CD14-positive monocyte (primary cell): Measurements from ENCODE around the gene CYRIA. TPM values are rescaled to one million over a fixed set of nuclear protein-coding genes. Genes with fewer than 3 reads are reported as not detected.

Experiments
- DNase-seq, 3 donors: peaks; one replicate each; pipeline ENCODE4 v3.0.0-alpha.2; 2011 to 2022
- H2AFZ ChIP-seq: 2 replicates; pipeline ENCODE4 v1.6.0; 2012; ENCODE audit warnings: mild to moderate bottlenecking, low read depth, low read length, inconsistent platforms; ENCODE audit not compliant: insufficient read depth, poor library complexity, severe bottlenecking
- H3K27ac ChIP-seq, 2 donors: 1 replicate in 1 of 2; 2 replicates in 1 of 2; pipeline ENCODE4 v1.5.1; 2012 to 2013; ENCODE audit warnings: low read length in 2 of 2, control low read depth in 1 of 2, inconsistent platforms in 1 of 2, low read depth in 1 of 2, mild to moderate bottlenecking in 1 of 2
- H3K27me3 ChIP-seq, 2 donors: one replicate each; pipeline versions ENCODE4 v1.6.0 to v1.6.1; 2011 to 2013; ENCODE audit warnings: low read length in 2 of 2; ENCODE audit not compliant: control insufficient read depth in 2 of 2, insufficient read depth in 2 of 2
- H3K36me3 ChIP-seq, 2 donors: replicated peaks in 1 of 2; 1 replicate in 1 of 2; 2 replicates in 1 of 2; pipeline versions ENCODE4 v1.5.1 to v1.6.1; 2012 to 2013; ENCODE audit warnings: low read length in 2 of 2, control low read depth in 1 of 2, inconsistent platforms in 1 of 2, mild to moderate bottlenecking in 1 of 2; ENCODE audit not compliant: insufficient read depth in 2 of 2, control insufficient read depth in 1 of 2
- H3K4me1 ChIP-seq, 2 donors: 1 replicate in 1 of 2; 2 replicates in 1 of 2; pipeline versions ENCODE4 v1.5.1 to v1.6.1; 2012 to 2013; ENCODE audit warnings: low read length in 2 of 2, control low read depth in 1 of 2, inconsistent platforms in 1 of 2, mild to moderate bottlenecking in 1 of 2, moderate library complexity in 1 of 2; ENCODE audit not compliant: insufficient read depth in 2 of 2, control insufficient read depth in 1 of 2
- H3K4me2 ChIP-seq: replicated peaks from 2 replicates; pipeline ENCODE3; 2012; ENCODE audit warnings: low read length, moderate library complexity, mild to moderate bottlenecking; ENCODE audit not compliant: poor library complexity, severe bottlenecking; ENCODE audit errors: extremely low read depth
- H3K4me3 ChIP-seq, 3 experiments: fragments of 200-600 bp in 1 of 3; sonication (generic) in 1 of 3; replicated peaks in 1 of 3; 1 replicate in 2 of 3; 2 replicates in 1 of 3; pipeline ENCODE4 v1.5.1; 2011 to 2013; ENCODE audit warnings: low read length in 3 of 3, mild to moderate bottlenecking in 3 of 3, control low read depth in 2 of 3, low read depth in 2 of 3, inconsistent platforms in 1 of 3, moderate library complexity in 1 of 3
- H3K79me2 ChIP-seq: 2 replicates; pipeline ENCODE4 v1.6.0; 2012; ENCODE audit warnings: mild to moderate bottlenecking, control low read depth, inconsistent platforms, low read length, moderate library complexity; ENCODE audit not compliant: insufficient read depth
- H3K9ac ChIP-seq: 2 replicates; pipeline ENCODE4 v1.6.0; 2017; ENCODE audit warnings: low read length, mild to moderate bottlenecking; ENCODE audit not compliant: insufficient read depth, poor library complexity, severe bottlenecking
- H3K9me3 ChIP-seq, 2 donors: replicated peaks in 1 of 2; 1 replicate in 1 of 2; 2 replicates in 1 of 2; pipeline versions ENCODE4 v1.5.1 to v1.6.1; 2012 to 2013; ENCODE audit warnings: low read length in 2 of 2, control low read depth in 1 of 2; ENCODE audit not compliant: control insufficient read depth in 1 of 2, insufficient read depth in 1 of 2
- H4K20me1 ChIP-seq: 2 replicates; pipeline ENCODE4 v1.6.0; 2012; ENCODE audit warnings: mild to moderate bottlenecking, low read length, control low read depth, moderate library complexity; ENCODE audit not compliant: insufficient read depth
- H3K27ac Mint-ChIP-seq, 7 donors: one replicate each; pipeline ENCODE4 v1.8.0; 2020; ENCODE audit warnings: mild to moderate bottlenecking in 7 of 7, mixed read lengths in 7 of 7, moderate library complexity in 6 of 7, inconsistent platforms in 2 of 7
- H3K27me3 Mint-ChIP-seq, 3 donors: one replicate each; pipeline ENCODE4 v1.8.0; 2021 to 2022; ENCODE audit warnings: low read depth in 3 of 3, mild to moderate bottlenecking in 3 of 3, mixed read lengths in 3 of 3, moderate library complexity in 3 of 3, inconsistent platforms in 1 of 3
- H3K36me3 Mint-ChIP-seq, 2 donors: one replicate each; pipeline ENCODE4 v1.8.0; 2020; ENCODE audit warnings: mixed read lengths in 2 of 2, inconsistent platforms in 1 of 2, mild to moderate bottlenecking in 1 of 2
- H3K4me1 Mint-ChIP-seq: one replicate; pipeline ENCODE4 v1.8.0; 2020; ENCODE audit warnings: mild to moderate bottlenecking, mixed read lengths
- H3K4me3 Mint-ChIP-seq, 2 donors: one replicate each; pipeline ENCODE4 v1.8.0; 2020; ENCODE audit warnings: mild to moderate bottlenecking in 2 of 2, mixed read lengths in 2 of 2, moderate library complexity in 1 of 2
- H3K9me3 Mint-ChIP-seq, 7 donors: one replicate each; pipeline ENCODE4 v1.8.0; 2020 to 2022; ENCODE audit warnings: mixed read lengths in 7 of 7, mild to moderate bottlenecking in 6 of 7, moderate library complexity in 6 of 7, inconsistent platforms in 2 of 7
- CTCF ChIP-seq: fragments of 200-600 bp; IDR thresholded peaks from one replicate; pipeline ENCODE4 v1.8.0; 2022; ENCODE audit warnings: antibody characterized with exemption, mild to moderate bottlenecking
- WGBS: methylation state at CpG from one replicate; pipeline ENCODE4 v1.1.5; 2013; ENCODE audit warnings: missing lambda C conversion rate; ENCODE audit not compliant: insufficient coverage; 5-methylcytosine and 5-hydroxymethylcytosine counted together
- intact Hi-C, 2 donors: fragments of 100-400 bp; cut with micrococcal nuclease; formaldehyde crosslinking; loops; one replicate each; pipeline versions ENCODE4 v1.15.0 to v1.15.1; 2023
- polyA plus RNA-seq, 3 donors: library from polyadenylated mRNA; depleted of rRNA in 1 of 3; unstranded in 2 of 3; stranded (reverse) in 1 of 3; fragments of 300-500 nt in 2 of 3; fragments of >200 nt in 1 of 3; fragmentation: Illumina TruSeq in 2 of 3; gene quantifications; 1 replicate in 2 of 3; 2 replicates in 1 of 3; pipeline ENCODE4 v1.2.3, GENCODE V29; 2012 to 2021

Gene CYRIA
- polyA plus RNA-seq, 3 donors: 55.9 to 101 (median 72.4) TPM

- H3K4me1 ChIP-seq: peaks cover 100% of the 10 kb centered on the region in 2 donors
- no peaks in the 10 kb centered on the region for H3K9me3 ChIP-seq
- H3K27me3 Mint-ChIP-seq: peaks cover 0 to 5% (median 0%) of the 10 kb centered on the region in 3 donors
- peak overlapping the region; percentile 56 to 79 for H3K4me3 Mint-ChIP-seq
- WGBS: no CpG with 5 or more reads among the region's 3 CpGs
- peak; percentile 74 to 87 (median 80) for DNase-seq
- peaks cover 100% of the 10 kb centered on the region for H3K4me1 Mint-ChIP-seq
- no peak overlapping the region for H2AFZ ChIP-seq
- H3K36me3 ChIP-seq: peaks cover 2 to 35% of the 10 kb centered on the region in 2 donors
- H4K20me1 ChIP-seq: peaks cover 23% of the 10 kb centered on the region
- peaks cover 80 to 84% of the 10 kb centered on the region in 2 donors for H3K36me3 Mint-ChIP-seq
- intact Hi-C loops: loop anchor here (5.0 kb wide), 2 partner anchors 36 to 236 kb away; no protein-coding TSS in a partner anchor
- peaks cover 77% of the 10 kb centered on the region for H3K79me2 ChIP-seq
- peak overlapping the region; percentile 70 for H3K9ac ChIP-seq
- H3K4me3 ChIP-seq: peak overlapping the region in 1 of 3 experiments; percentile 53
- H3K4me2 ChIP-seq: peak overlapping the region; percentile 61
- H3K27me3 ChIP-seq: no peaks in the 10 kb centered on the region
- peaks cover 0 to 2% (median 0%) of the 10 kb centered on the region in 7 donors for H3K9me3 Mint-ChIP-seq
- peak overlapping the region; percentile 98 to 100 (median 99) for H3K27ac Mint-ChIP-seq
- TF ChIP-seq CTCF: no peak
- peak overlapping the region; percentile 91 to 98 for H3K27ac ChIP-seq
Measured at GRCh38 chr2:16626497-16626896, 39.1 kb downstream of the CYRIA start.

GRCh38 chr2:16625759-16626158, 39.9 kb downstream of the CYRIA start:
- Histone ChIP-seq H4K20me1 (peaks cover 15% of the 10 kb centered on the region), H3K9ac (peak overlapping the region; percentile 70), H3K9me3 (no peaks in the 10 kb centered on the region), H3K4me1 (peaks cover 100% of the 10 kb centered on the region in 2 donors), H3K4me3 (peak overlapping the region in 1 of 3 experiments; percentile 53), H2AFZ (no peak overlapping the region), H3K79me2 (peaks cover 75% of the 10 kb centered on the region), H3K36me3 (peaks cover 4 to 35% of the 10 kb centered on the region in 2 donors), H3K4me2 (peak overlapping the region; percentile 61), H3K27me3 (no peaks in the 10 kb centered on the region), H3K27ac (peak overlapping the region; percentile 91 to 98)
- Mint-ChIP-seq H3K27ac (peak overlapping the region; percentile 98 to 100 (median 99)), H3K4me1 (peaks cover 100% of the 10 kb centered on the region), H3K27me3 (peaks cover 0 to 5% (median 0%) of the 10 kb centered on the region in 3 donors), H3K4me3 (peak overlapping the region; percentile 12 to 71), H3K9me3 (peaks cover 0 to 2% (median 0%) of the 10 kb centered on the region in 7 donors), H3K36me3 (peaks cover 82 to 85% of the 10 kb centered on the region in 2 donors)
- no peak for DNase-seq
- 60% methylated on average over 2 of the region's 2 CpGs for WGBS
- no peak for TF ChIP-seq CTCF
- intact Hi-C loops: loop anchor here (5.0 kb wide), 2 partner anchors 37 to 237 kb away; no protein-coding TSS in a partner anchor
